Stimulated activated CD8-positive, alpha-beta memory T cell treated with anti-CD3 and anti-CD28 coated beads, Interleukin-12 subunit alpha, Interleukin-12 subunit beta, amount 100 ng/mL, for 1 hour (primary cell): ENCODE data around the gene DHCR24.

ENCODE experiments used
- DNase-seq: peaks from one replicate; pipeline ENCODE4 v3.0.0-alpha.2; 2020; ENCODE audit warnings: low read depth

The DHCR24 gene

GRCh38 chr1:54800899-54801759 lies 85.9 kb downstream of the DHCR24 start, which contains the start of gene TTC22:
Gene TTC22 (minus strand): TSS chr1:54801323. CDS start chr1:54801163, 160 bp downstream.
- DNase-seq: peak; percentile 45

GRCh38 chr1:54800041-54800898 lies 86.7 kb downstream of the DHCR24 start:
- DNase-seq: no peak
